Measurements from ENCODE around the gene STX10.

STX10 gene

DNA sequence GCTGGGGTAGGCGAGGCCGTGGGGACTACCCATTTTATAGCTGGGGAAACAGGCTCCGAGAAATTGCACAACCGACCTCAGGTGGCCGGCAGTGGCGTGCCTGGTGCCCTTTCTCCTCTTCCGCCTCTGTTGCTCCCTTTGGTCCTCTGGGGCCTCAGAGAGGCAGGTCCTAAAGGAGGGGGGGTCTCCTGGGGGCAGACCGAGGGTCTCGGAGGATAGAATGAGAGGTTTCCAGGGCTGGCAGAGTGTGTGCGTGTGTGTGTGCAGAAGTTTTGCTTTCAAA is 11.3 kb downstream of the STX10 start:
- no peak for DNase-seq

DNA sequence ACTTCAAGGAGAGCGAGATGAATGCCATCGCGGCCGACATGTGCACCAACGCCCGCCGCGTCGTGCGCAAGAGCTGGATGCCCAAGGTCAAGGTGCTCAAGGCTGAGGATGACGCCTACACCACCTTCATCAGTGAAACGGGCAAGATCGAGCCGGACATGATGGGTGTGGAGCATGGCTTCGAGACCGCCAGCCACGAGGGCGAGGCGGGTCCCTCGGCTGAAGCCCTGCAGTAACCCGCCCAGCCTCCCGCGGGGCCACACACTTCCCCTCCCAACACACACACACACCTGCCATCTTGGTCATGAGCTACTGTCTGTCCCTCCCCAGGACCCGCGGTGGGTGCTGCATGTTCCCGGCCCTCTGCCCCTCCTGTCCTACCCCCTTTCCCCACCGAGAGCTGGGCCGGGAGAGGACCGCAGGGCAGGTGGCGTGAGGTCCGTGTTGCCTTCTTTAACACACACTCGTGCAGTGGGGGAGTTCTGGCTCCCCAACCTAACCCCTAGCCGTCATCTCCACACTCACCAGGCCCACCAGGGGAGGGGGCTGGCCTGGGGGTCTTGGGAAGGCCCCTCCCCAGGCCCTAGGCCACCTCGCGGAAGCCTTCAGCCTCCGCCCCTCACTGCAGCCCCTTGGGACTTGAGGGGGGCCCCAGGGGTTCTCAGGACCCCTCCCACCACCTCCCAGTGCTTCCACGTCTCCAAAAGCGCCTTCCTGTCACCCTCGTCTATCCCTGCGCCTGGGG is 11.8 kb downstream of the STX10 start:
- no peak for DNase-seq

DNA sequence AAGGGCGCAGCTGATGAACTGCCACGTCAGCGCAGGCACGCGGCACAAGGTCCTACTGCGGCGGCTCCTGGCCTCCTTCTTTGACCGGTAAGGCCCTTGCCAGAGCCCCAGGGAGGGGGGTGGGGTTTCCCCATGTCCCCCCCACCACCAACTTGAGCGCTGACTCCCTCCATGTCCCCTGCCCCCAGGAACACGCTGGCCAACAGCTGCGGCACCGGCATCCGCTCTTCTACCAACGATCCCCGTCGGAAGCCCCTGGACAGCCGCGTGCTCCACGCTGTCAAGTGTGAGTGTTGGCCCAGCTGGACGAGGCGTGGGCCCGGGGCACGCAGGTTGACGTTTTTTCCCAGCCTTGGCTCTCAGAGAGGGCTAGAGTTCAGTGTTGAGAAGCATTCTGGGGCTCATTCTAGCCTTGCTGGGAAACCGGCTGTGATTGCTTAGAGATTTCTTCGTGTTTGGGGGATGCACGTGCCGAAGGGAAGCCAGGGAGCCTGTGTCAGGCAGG is 12.8 kb downstream of the STX10 start:
- DNase-seq = no peak

DNA sequence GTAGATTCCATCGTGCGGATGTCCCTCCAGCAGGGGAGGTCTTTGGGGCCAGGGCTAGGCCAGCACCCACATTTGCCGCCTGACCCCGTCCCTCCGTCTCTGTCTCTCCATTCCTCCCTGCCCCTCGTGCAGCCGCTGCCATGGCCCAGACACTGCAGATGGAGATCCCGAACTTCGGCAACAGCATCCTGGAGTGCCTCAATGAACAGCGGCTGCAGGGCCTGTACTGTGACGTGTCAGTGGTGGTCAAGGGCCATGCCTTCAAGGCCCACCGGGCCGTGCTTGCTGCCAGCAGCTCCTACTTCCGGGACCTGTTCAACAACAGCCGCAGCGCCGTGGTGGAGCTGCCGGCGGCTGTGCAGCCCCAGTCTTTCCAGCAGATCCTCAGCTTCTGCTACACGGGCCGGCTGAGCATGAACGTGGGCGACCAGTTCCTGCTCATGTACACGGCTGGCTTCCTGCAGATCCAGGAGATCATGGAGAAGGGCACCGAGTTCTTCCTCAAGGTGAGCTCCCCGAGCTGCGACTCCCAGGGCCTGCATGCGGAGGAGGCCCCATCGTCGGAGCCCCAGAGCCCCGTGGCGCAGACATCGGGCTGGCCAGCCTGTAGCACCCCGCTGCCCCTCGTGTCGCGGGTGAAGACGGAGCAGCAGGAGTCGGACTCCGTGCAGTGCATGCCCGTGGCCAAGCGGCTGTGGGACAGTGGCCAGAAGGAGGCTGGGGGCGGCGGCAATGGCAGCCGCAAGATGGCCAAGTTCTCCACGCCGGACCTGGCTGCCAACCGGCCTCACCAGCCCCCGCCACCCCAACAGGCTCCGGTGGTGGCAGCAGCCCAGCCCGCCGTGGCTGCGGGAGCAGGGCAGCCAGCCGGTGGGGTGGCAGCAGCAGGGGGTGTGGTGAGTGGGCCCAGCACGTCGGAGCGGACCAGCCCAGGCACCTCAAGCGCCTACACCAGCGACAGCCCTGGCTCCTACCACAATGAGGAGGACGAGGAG is 14.8 kb downstream of the STX10 start:
- no peak for DNase-seq

DNA sequence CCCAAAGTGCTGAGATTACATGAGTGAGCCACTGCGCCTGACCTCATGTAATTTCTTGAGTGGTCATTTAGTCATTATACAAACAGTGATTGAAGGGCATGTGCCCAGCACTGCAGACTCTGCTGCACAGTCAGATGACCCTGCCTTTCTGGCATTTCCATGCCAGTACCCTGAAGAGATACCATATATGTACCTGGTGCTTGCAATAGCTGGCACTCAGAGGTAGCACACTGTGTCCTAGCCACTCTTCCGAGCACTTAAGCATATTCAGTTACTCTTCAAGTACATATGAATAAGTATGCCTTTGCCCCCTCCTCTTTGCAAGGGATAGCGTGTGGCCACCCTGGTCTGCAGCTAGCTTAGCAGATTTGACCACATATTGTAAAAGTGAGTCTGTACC is 15.5 kb downstream of the STX10 start:
- DNase-seq = no peak

DNA sequence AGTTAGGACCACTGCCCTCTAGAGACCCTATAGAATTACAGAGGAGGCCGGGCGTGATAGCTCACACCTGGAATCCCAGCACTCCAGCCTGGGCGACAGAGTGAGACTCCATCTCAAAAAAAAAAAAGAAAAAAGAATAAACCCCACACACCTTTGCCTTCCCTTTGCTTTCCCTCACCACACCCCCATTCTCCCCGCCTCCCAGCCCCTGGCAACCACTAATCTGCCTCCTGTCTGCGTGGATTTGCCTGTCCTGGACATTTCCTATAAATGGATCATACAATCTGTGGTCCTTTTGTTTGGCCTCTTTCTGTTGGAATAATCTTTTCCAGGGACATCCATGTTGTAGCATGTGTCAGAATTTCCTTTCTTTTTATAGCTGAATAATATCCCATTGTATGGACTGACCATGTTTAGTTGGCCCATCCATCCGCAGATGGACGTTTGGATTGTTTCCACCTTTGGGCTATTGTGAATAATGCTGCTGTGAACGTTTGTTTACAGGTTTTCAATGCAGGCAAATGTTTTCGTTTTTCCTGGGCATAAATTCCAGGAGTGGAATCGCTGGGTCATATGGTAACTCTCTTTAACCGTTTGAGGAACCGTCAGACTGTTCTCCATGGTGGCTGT is 16.8 kb downstream of the STX10 start:
- no peak for DNase-seq

DNA sequence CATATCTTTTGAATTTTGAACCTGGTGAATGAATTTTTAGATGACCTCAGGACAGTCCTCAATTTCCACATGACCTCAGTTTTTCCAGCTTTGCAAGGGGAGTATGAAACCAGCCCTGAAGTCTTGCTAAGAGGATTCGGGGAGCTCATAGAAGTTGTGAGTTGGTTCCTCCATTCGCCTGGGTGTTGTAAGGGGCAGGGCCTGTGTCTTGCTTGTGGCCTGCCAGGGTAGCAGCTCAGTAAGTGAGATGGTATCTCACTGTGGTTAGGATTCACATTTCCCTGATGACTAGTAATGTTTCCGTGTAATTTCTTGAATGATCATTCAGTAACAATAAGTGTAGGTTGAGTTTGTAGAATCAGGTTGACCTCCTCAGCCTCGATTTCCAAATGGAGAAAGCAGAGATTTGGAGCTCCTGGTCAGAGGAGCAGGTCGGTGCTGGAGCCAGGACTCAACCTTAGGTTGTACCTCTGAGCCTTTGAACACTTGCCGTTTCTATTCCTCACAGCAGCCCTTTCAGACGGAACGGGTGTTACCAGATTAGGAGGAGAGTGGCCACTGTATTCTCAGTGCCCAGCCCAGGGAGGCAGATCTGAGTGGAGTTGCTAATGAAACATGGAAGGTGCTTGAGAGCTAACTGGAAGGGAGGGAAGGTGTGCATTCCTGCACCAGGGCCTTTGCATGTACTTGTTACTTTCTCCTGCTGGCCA is 17.5 kb downstream of the STX10 start:
- no peak for DNase-seq

DNA sequence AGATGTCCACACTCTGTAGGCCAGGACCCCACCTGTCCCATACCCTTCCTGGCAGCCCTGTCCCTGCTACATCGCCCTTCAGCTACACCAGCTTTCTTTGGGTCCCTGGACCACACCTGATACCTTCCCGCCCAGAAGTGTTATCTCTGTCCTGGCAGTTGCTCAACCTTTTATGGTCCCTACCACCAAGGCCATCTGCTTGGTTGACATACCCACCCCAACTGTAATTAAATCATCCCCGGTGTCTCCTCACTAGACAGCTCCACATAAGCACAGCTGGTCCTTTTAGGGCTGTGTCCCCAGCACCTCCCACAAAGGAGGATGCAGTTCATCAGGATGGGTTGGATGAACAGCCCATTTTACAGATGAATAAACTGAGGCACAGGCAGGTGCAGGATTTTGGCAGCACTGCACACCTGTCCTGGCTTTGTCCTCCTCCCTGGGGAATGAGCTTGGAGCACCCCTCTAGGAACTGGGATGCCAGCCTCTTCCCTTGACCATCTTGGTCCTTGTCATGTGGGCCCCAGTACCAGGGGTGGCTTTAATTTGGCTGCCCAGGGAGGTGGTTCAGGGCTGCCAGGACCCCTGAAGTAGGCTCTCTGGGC is 19.2 kb downstream of the STX10 start:
- DNase-seq = no peak

DNA sequence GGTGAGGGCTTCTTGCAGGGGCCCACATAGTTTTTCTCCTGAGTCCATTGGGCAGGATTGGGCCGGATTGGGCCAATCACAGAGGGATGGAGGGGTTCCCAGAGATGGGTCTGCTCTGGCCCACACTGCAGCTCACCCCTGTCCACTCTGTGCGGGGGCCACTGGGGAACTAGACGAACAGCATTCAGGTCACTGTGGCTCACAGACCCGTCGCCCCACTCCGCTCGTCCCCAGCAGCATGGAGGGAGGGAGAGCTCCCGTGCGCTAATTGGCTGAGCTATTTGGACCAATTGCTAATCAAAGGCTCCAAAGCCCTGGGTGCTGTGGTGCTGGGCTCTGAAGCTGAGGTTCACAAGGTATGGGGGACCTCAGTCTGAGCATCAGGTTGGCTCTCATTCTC is 20.8 kb downstream of the STX10 start:
- no peak for DNase-seq

DNA sequence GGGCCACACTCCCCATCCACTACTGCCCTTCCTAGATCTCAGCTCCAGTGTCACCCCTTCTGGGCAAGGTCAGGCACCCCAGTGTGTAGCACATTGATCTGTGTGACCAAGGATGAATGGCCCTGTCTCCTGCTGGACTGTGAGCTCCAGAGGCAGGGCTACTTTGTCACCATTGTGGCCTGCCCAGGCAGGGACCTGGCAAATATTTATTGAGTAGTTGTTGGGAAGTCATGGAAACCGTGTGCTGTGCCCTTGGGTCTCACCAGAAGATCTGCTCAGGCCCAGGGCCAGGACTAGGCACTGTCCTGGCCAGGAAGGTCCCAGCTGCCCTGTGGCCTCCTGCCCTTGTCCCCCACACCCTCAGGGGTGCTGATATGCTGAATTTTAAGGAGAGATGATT is 21.6 kb downstream of the STX10 start:
- DNase-seq = no peak

DNA sequence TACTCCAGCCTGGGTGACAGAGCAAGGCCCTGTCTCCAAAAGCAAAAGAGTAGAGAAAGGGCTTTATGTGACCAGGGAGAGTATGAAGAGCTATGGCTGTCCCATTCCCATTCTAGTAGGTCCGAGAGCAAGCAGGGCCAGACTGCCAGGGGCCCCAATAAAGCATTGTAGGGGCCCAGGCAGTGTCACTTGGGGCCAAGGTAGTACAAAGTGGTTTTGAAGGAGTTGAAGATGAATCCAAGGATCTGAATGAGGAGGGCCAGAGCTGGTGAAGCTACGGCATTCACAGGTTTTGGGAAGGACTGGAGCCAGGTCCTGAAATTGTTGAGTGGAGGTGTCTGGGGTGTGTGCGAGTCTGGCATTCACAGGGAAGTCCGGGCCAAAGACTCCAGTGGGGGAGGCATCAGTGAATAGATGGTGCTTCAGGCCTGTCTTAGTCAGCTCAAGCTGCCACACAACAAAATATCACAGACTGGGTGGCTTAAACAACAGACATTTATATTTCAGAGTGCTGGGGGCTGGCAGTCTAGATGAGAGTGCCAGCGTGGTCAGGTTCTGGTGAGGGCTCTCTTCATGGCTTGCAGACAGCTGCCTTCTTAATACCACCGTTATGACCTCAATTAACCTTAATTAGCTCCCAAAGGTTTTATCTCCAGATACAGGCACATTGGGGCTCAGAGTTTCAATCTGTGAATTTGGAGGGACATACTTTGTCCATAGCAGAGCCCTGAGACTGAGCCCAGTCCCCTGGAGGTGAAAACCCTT is 22.2 kb downstream of the STX10 start:
- DNase-seq = no peak

DNA sequence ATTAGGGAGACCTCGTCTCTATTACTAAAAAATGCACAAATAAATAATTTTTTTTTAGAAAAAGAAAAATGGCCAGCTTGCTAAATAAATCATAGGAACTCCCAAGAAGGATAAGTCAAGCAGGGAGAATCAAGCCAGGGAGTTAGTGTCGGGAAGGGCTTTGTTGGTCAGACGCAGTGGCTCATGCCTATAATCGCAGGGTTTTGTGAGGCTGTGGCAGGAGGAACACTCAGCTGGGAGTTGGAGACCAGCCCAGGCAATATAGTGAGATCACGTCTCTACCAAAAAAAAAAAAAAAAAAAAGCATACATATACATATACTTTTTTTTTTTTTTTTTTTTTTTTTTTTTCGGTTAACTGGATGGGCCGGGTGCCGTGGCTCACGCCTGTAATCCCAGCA is 23.1 kb downstream of the STX10 start:
- DNase-seq = no peak

DNA sequence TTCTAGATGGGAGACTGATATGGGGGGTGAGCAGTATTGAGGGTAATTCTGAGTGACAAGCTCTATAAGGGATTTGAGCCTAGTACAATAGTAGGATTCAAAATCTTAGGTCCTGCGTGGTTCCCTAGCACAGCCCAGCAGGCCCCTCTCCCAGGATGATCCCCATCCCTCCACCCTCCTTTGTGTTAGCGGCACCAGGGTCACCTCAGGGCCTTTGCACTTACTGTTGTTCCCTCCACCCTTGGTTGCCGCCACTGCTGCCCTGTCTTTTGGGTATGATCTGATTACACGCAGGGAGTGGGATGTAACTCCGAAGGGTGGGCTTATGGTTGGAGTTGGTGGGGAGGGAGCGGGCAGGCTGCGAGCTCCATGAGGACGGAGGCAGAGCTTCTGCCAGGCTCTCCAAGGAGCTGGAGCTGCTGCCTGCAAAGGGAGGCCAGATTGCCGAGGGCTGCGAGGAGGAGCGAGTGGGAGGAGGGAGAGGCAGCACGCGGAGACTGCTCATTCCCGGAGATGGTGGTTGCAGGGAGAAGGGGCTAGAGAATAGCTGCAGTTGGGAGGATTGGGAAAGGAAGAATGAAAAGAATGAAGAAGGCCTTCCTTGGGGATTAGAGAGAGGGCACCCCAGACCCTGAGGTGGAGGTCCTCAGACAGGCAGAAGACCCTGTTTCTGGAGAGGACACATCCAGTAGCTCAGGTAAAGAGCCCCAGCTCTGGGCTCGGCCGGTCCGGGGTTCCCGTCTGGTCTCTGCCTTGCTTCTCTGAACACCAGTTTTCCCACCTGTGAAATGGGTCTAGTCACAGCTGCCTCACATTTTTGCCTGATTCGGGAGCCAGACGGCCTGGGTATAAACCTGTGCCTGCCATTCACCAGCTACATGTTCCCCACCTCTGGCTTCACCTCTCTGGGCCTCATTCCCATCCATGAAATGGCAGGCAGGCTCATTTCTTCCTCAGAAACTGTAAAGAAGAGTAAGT is 26.9 kb downstream of the STX10 start:
- no peak for DNase-seq

DNA sequence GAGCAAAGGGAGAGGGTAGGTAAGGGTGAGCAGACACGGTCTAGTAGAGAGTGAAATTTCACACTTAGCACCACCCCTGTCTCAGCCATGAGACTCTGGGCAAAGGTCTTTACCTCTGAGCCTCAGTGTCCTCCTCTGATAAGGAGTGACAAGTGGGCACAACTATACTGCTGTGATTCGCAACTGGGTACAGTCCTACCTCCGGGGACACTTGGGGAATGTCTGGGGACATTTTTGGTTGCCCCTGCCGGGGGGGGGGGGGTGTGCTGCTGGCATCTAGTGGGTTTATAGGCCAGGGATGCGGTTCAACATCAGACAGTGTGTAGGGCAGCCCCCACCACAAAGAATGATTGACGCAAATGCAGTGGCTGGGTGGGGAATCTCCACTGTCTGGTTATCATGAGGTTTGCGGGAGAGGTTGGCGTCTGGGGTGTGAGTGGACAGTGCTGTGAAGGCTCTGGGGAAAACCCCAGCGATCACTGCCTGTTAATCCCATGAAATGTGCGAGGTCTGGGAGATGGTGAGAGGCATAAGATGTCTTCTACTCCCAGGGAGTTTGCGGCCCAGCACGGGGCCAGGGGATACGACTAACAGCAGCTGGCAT is 27.8 kb downstream of the STX10 start:
- DNase-seq = no peak

DNA sequence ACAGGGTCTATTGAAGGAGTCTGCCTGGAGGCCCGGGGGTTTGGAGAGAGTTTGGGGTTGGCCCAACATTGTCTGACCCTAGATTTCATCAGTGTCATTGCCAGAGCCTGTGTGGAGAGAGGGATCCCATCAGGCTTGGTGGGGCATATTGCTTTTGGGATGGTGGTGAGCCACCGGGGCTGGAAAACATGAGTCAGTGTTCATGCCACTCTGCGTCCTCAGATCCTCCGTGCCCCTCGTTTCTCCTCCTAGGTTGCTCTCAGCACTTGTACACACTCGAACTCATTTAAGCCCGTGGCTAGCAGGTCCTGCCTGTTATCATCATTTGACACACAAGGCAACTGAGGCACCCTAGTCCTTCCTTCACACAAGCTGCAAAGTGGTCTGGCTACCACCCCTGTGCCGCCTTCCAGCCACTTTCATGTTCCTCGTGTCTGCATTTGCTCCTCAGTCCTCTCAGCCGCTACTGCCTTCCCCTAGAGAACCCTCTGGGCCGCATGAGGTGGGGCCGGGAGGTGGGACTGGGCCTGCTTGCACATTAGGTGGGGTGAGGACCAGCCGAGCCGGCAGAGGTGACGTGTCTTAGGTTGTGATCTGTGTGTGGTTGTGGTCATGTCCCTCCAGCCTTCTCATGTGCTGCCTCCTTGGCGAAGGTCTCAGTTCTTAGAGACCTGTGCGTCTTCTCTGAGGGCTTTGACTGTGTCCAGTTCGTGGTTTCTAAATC is 28.5 kb downstream of the STX10 start:
- DNase-seq = no peak

DNA sequence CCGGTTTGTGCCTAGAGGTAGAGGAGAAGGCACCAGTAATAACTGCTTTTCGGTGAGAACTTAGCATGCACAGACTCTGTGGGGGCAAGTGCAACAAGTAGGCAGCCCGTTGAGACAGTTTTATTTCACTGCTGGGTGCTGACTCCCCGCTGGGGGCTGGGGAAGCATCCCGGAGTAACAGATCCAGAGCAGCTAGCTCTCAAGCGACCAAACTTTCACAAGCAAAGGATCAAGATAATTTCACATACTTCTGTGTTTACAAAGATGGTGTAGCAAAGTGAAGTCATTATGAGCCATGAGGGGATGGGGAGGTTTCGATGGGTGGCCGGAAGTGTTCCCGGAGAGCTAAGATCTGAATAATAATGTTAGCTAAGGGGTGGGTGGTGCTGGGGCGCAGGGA is 29.4 kb downstream of the STX10 start:
- DNase-seq = no peak

DNA sequence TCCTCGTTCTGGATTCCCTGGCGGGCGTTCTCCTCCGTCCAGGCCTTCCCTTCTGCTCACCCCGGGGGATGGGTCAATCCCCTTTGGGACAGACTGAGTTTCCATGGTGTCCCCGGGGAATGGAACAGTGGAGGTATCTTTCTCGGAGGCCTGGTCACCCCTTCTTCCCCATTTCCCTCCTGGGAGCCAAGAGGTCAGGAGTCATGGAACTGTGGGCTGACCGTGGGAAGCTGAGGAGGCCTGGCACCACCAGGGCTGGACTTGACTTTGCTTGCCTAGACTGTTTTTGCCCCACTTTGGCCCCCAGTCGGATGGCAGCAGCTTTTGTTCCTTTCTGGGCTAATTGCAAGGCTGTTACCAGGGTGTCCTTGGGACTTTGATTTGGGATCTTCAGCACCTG is 30.1 kb downstream of the STX10 start:
- DNase-seq = no peak

DNA sequence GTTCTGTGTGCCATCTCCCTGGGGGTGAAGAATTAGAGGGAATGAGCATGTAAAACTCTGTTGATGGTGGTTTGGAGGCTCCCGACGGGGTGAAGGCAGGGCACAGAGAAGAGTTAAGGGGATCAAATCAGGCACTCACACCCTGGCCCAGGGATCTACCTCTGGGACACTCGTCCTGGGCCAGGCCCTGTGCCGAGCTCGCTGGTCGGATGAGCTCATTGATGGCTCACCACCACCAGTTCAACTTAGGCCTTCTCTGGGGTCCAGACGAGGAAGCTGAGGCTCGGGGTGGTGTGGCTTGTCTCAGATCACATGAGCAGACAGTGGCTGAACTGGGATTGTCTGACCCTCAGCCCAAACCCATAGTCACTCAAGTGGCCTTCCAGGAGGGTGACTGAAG is 30.5 kb downstream of the STX10 start:
- no peak for DNase-seq

DNA sequence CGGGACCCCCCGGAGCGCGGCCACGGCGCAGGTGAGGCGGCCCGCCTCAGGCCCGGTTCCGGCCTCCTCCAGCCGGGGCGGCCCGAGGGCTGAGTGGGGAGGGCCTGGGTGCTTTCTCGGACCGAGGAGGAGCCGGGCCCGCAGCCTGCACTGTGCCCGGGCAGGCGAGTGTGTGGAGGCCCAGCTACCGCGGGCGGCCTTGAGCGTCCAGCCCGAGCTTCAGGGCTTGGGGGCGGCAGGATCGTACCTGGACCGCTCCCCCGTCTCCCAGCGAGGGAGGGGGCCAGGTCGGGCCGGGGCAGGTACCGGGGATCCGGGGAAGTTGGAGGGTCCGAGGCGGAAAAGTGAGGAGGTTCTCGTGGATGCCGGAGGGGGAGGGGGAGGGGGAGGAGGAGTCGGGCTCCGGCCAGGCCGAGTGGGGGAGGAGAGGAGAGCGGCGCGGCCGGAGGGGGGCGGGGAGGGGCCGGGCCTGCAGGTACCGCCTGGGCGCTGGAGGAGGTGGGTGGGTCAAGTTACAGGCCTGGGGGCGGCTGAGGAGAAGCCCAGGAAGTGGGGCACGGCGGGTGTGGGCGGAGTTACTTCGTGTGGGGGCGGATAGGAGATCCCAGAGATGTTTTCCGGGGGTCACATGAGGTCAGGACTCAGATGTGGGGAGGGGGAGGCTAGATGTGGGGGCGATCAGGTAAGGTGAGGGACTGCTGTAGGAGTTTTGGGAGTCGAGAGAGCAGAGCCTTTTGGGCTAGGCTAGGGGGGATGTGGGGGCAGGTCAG is 31.6 kb downstream of the STX10 start:
- DNase-seq = peak; percentile 47
